ENCODE data around the gene ASPSCR1. TPM values are rescaled to one million over a fixed set of nuclear protein-coding genes. Genes with fewer than 3 reads are reported as not detected.

Gene ASPSCR1
- polyA plus RNA-seq, 1 experiment: 15.4 TPM

- no peak for TF ChIP-seq CTCF (IDR thresholded peaks at IDR 0.05; ENCODE audit: insufficient read depth, low read depth, low read length)
- no peaks in the 10 kb centered on the region for H3K27me3 ChIP-seq (ENCODE audit: control insufficient read depth, insufficient read depth, low read length)
- ChIA-PET CTCF (interaction anchor here (0.6 to 11.6 kb wide), 8 partner anchors 12 to 136 kb away, joined by 3 to 218 read pairs (median 16); partner anchors contain the start of genes NOTUM and RAC3), POLR2A (no interaction called here)
- no peak for DNase-seq (ENCODE audit: low read depth)
- H3K36me3 ChIP-seq (ENCODE audit: control insufficient read depth, insufficient read depth, low read length): peaks cover 14% of the 10 kb centered on the region
- no peak overlapping the region for H3K4me3 ChIP-seq (ENCODE audit: low read depth, low read length)
Measured at GRCh38 chr17:82018152-82018988, 40.9 kb downstream of the ASPSCR1 start.

- no peak for DNase-seq (ENCODE audit: low read depth)
- no peak for TF ChIP-seq CTCF (IDR thresholded peaks at IDR 0.05; ENCODE audit: insufficient read depth, low read depth, low read length)
- peaks cover 14% of the 10 kb centered on the region for H3K36me3 ChIP-seq (ENCODE audit: control insufficient read depth, insufficient read depth, low read length)
- no peak overlapping the region for H3K4me3 ChIP-seq (ENCODE audit: low read depth, low read length)
- H3K27me3 ChIP-seq (ENCODE audit: control insufficient read depth, insufficient read depth, low read length): no peaks in the 10 kb centered on the region
- ChIA-PET CTCF (interaction anchor here (0.7 to 11.6 kb wide), 18 partner anchors 8 to 136 kb away, joined by 3 to 218 read pairs (median 4); partner anchors contain the start of genes ASPSCR1, DCXR, NOTUM and RAC3), POLR2A (no interaction called here)
Measured at GRCh38 chr17:82018989-82019689, 41.7 kb downstream of the ASPSCR1 start.

GRCh38 chr17:82019690-82020571 lies 42.5 kb downstream of the ASPSCR1 start:
- H3K4me3 ChIP-seq (ENCODE audit: low read depth, low read length): no peak overlapping the region
- peaks cover 14% of the 10 kb centered on the region for H3K36me3 ChIP-seq (ENCODE audit: control insufficient read depth, insufficient read depth, low read length)
- ChIA-PET CTCF (interaction anchor here (0.5 to 11.6 kb wide), 22 partner anchors 9 to 448 kb away, joined by 3 to 218 read pairs (median 4); partner anchors contain the start of genes ASPSCR1, DCXR, NOTUM and RAC3), POLR2A (no interaction called here)
- DNase-seq (ENCODE audit: low read depth): no peak
- TF ChIP-seq CTCF (IDR thresholded peaks at IDR 0.05; ENCODE audit: insufficient read depth, low read depth, low read length): peak; percentile 80
- no peaks in the 10 kb centered on the region for H3K27me3 ChIP-seq (ENCODE audit: control insufficient read depth, insufficient read depth, low read length)

- ChIA-PET CTCF (interaction anchor here (0.5 to 11.6 kb wide), 23 partner anchors 9 to 449 kb away, joined by 3 to 218 read pairs (median 4); partner anchors contain the start of genes ASPSCR1, DCXR, MAFG and MYADML2), POLR2A (no interaction called here)
- no peak overlapping the region for H3K4me3 ChIP-seq (ENCODE audit: low read depth, low read length)
- DNase-seq (ENCODE audit: low read depth): no peak
- H3K27me3 ChIP-seq (ENCODE audit: control insufficient read depth, insufficient read depth, low read length): no peaks in the 10 kb centered on the region
- TF ChIP-seq CTCF (IDR thresholded peaks at IDR 0.05; ENCODE audit: insufficient read depth, low read depth, low read length): no peak
- H3K36me3 ChIP-seq (ENCODE audit: control insufficient read depth, insufficient read depth, low read length): peaks cover 10% of the 10 kb centered on the region; the same call in 1 of the 2 replicates
Measured at GRCh38 chr17:82020572-82021106, 43.2 kb downstream of the ASPSCR1 start.
